Type B pancreatic cell (in vitro differentiated cells): ENCODE data around the gene TTC39A. TPM values are rescaled to one million over a fixed set of nuclear protein-coding genes. Genes with fewer than 3 reads are reported as not detected.
A peak's percentile ranks its signal among the peaks of the same experiment; 100 is the strongest.

Source experiments
- DNase-seq: peaks from one replicate; pipeline ENCODE4 v3.0.0; 2021; ENCODE audit warnings: mixed read lengths; ENCODE audit not compliant: unreplicated experiment; ENCODE audit errors: extremely low spot score
- H3K27ac Mint-ChIP-seq: 2 replicates; pipeline ENCODE4 v1.8.0; 2021; ENCODE audit warnings: mild to moderate bottlenecking, mixed read lengths
- H3K27me3 Mint-ChIP-seq: 2 replicates; pipeline ENCODE4 v1.8.0; 2021; ENCODE audit warnings: mixed read lengths
- H3K36me3 Mint-ChIP-seq: 2 replicates; pipeline ENCODE4 v1.8.0; 2021; ENCODE audit warnings: mixed read lengths
- H3K4me1 Mint-ChIP-seq: one replicate; pipeline ENCODE4 v1.8.0; 2021; ENCODE audit warnings: mixed read lengths; ENCODE audit not compliant: unreplicated experiment
- H3K4me3 Mint-ChIP-seq: 2 replicates; pipeline ENCODE4 v1.8.0; 2021; ENCODE audit warnings: mild to moderate bottlenecking, mixed read lengths
- H3K9me3 Mint-ChIP-seq: 2 replicates; pipeline ENCODE4 v1.8.0; 2021; ENCODE audit warnings: mixed read lengths
- total RNA-seq: library from RNA; stranded (reverse); gene quantifications from 2 replicates; pipeline ENCODE4 v1.2.1, GENCODE V29; 2021; ENCODE audit warnings: low replicate concordance
- TF ChIP-seq, protein P1 (sequence below): fragments of 200-600 bp; sonication (generic); conservative IDR thresholded peaks from 2 replicates; pipeline ENCODE4 v1.5.0; 2021; ENCODE audit warnings: antibody characterized with exemption, mild to moderate bottlenecking

Gene TTC39A
- total RNA-seq, 1 donor from 2014 or later = 16.3 TPM

DNA sequence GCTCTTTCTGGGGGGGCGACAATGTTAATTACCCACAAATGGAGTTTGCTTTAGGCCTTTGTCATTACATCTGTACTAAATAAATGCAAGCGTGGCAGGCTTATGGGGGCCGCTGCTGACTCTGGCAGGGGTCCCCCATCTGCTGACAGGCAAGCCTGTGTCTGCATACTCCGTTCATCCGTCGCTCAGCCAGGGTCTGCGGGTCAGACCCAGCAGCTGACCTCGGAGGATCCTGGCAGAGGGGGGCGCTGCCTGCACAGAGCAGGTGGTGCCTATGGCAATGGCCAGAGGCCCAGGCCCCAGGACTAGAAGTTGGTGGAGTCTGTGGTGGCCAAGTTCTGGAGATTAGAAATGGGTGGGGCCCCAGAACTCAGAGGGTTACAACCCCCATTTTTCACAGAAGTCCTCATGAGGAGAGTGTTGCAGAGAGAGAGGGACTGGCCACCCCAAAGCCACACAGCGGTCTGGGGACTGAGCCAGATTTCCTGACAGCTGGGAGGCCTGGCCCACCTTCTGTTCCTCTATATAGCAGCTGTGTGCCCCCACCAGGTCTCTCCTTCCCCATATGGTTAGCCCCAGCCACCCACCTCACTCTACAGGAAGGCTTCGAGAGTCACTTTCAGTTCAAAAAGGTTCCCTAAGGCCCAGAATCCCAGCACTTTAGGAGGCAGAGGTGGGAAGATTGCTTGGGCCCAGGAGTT lies 31.0 kb downstream of the TTC39A start:
- no peaks in the 10 kb centered on the region for H3K36me3 Mint-ChIP-seq
- no peaks in the 10 kb centered on the region for H3K27me3 Mint-ChIP-seq
- TF ChIP-seq, protein P1, sequence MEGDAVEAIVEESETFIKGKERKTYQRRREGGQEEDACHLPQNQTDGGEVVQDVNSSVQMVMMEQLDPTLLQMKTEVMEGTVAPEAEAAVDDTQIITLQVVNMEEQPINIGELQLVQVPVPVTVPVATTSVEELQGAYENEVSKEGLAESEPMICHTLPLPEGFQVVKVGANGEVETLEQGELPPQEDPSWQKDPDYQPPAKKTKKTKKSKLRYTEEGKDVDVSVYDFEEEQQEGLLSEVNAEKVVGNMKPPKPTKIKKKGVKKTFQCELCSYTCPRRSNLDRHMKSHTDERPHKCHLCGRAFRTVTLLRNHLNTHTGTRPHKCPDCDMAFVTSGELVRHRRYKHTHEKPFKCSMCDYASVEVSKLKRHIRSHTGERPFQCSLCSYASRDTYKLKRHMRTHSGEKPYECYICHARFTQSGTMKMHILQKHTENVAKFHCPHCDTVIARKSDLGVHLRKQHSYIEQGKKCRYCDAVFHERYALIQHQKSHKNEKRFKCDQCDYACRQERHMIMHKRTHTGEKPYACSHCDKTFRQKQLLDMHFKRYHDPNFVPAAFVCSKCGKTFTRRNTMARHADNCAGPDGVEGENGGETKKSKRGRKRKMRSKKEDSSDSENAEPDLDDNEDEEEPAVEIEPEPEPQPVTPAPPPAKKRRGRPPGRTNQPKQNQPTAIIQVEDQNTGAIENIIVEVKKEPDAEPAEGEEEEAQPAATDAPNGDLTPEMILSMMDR = no peak
- H3K27ac Mint-ChIP-seq = no peak overlapping the region
- no peak overlapping the region for H3K4me3 Mint-ChIP-seq
- peaks cover 8% of the 10 kb centered on the region for H3K4me1 Mint-ChIP-seq
- H3K9me3 Mint-ChIP-seq = no peaks in the 10 kb centered on the region
- no peak for DNase-seq

DNA sequence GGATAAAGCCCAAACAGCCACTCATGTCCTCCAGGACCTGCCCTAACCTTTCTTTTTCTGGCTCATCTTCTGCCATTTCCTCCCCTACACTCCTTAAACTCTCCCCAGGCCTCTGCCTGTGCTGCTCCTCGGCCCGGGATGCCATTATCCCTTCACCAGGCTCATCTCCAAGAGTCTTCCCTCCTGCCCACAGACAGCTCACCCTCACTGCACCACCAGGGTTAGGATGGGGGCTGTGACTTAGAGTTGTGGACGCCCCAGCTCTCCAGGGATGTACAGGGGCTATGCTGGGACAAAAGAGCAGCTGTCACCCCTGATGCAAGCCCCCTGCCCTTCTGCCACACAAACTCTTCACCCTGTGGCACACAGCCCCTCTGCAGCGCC lies 32.0 kb downstream of the TTC39A start:
- TF ChIP-seq, protein P1 = no peak
- no peaks in the 10 kb centered on the region for H3K27me3 Mint-ChIP-seq
- peak overlapping the region; percentile 6 for H3K27ac Mint-ChIP-seq
- no peak for DNase-seq
- no peaks in the 10 kb centered on the region for H3K9me3 Mint-ChIP-seq
- H3K4me1 Mint-ChIP-seq = peaks cover 8% of the 10 kb centered on the region
- no peaks in the 10 kb centered on the region for H3K36me3 Mint-ChIP-seq
- H3K4me3 Mint-ChIP-seq = no peak overlapping the region

DNA sequence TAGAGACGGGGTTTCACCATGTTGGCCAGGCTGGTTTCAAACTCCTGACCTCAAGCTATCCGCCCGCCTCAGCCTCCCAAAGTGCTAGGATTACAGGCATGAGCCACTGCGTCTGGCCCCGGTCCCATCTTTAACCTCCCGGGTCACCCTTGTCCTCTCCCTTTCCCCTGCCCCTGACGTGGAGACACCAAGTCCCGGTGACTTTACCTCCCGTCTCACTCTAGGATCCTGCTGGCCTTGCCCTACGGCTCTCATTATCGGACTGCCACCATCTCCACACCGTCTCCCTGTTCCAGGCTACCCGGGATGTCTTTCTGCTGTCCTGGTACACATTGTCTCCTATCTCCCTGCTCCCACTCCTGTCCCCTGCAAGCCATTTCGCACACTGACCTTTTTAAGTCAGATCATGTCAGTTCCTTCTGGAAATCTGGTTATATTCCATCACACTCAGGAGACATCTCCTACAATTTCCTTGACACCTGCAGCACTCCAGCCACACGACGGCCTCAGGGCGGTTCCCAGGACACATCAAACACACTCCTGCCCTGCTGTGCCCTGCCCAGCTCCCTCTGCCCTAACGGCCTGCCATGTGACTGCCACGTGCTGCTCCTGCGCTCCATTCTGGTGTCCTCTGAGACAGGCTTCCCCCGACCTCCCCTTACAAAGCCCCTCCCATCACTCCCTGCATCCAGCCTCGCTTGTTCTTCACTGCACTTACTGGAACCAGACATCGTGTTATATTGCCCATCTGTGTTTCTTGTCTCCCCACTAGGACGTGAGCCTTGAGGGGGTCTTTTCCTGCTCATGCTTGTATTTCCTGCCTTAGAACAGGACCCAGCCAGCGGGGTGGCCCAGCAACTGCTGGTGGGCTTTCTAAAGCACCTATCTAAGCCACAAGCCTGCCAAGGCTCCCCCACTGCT lies 32.7 kb downstream of the TTC39A start:
- H3K4me3 Mint-ChIP-seq = peak overlapping the region; percentile 9
- TF ChIP-seq, protein P1 = no peak
- no peaks in the 10 kb centered on the region for H3K9me3 Mint-ChIP-seq
- peaks cover 8% of the 10 kb centered on the region for H3K4me1 Mint-ChIP-seq
- no peaks in the 10 kb centered on the region for H3K27me3 Mint-ChIP-seq
- H3K36me3 Mint-ChIP-seq = no peaks in the 10 kb centered on the region
- no peak for DNase-seq
- H3K27ac Mint-ChIP-seq = peak overlapping the region; percentile 47

DNA sequence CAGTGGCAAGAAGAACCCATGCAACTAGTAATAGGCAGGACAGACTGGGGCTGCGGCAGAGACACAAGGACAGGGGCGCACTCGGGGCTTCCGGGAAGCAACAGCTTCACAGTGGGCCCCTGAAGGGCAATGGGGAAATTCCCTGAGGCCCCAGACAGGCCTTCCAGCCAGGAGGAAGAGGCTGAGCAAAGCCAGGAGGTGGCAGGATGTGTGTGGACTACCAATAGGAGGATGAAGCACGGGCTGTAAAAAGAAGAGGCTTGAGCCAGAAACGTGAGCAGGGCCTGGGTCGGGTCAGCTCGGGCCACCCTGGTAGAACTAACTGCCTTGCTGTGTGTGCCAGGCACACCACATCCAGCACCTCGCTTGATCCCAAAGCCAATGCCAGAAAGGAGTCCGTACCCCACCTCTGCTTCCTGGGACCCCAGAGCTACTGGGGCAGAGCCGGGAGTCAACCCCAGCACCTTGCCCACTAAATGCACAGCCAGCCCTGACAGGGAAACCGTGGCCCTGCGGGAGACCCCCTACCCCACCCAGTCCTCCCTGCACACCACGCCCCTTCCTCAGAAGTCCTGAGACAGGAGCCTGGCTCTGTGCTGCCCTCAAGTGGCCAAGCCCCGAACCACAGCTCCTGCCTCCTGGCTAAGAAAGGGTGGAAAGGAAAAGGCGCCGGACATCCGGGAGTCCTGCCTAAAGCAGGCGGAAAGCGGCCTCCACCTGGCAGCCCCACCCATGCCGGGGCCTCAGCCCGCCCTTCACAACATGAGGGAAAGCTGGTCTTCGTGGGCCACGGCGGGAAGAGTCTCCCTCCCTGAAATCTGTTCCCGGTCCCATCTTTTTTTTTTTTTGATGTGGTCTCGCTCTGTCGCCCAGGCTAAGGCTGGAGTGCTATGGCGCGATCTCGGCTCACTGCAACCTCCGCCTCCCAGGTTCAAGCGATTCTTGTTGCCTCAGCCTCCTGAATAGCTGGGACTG lies 33.7 kb downstream of the TTC39A start:
- Mint-ChIP-seq H3K36me3 (no peaks in the 10 kb centered on the region), H3K4me1 (peaks cover 8% of the 10 kb centered on the region), H3K27me3 (no peaks in the 10 kb centered on the region), H3K4me3 (peak overlapping the region; percentile 39), H3K9me3 (no peaks in the 10 kb centered on the region), H3K27ac (no peak overlapping the region)
- peak; percentile 88 for DNase-seq
- TF ChIP-seq, protein P1 = peak; percentile 97

DNA sequence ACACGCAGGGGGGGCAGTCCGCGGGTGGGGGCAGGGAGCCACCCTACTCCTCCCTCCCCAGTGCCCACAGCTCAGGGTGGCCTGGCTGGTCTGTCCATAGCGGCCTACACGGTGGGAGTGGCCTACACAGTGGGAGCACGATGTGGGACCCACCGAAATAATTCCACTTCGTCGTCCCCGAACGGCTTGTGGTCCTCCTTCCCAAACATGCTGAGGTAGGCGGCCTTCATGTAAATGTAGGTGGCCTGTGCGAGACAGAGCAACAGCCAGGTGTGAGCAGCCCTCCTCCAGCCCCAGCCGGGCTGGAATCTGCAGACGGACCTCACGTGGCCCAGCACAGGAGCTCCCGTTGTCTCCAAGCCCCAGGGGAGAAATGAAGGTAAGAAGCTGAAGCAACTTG lies 34.4 kb downstream of the TTC39A start:
- TF ChIP-seq, protein P1 = no peak
- Mint-ChIP-seq H3K4me3 (no peak overlapping the region), H3K36me3 (no peaks in the 10 kb centered on the region), H3K27ac (no peak overlapping the region), H3K4me1 (peaks cover 8% of the 10 kb centered on the region), H3K27me3 (no peaks in the 10 kb centered on the region), H3K9me3 (no peaks in the 10 kb centered on the region)
- no peak for DNase-seq
